ENCODE results near the gene SCYL2.
"Not testable (repeated sequence)": the region's sequence is repeated elsewhere in the genome, so short reads cannot be mapped to it uniquely, and the experiment has no call there.

Gene SCYL2

GRCh38 chr12:100290016-100290415 is 23.0 kb downstream of the SCYL2 start:
- H3K27ac ChIP-seq (ENCODE audit: low read depth, low read length): no peak overlapping the region
- H3K36me3 ChIP-seq (ENCODE audit: control insufficient read depth, insufficient read depth, low read length): peaks cover 27% of the 10 kb centered on the region
- no peaks in the 10 kb centered on the region for H3K27me3 ChIP-seq (ENCODE audit: control insufficient read depth, insufficient read depth, low read length)
- no peak overlapping the region for H3K4me3 ChIP-seq (ENCODE audit: low read depth, low read length)
- no peaks in the 10 kb centered on the region for H3K4me1 ChIP-seq (ENCODE audit: control insufficient read depth, insufficient read depth, low read length)
- no peaks in the 10 kb centered on the region for H3K9me3 ChIP-seq (ENCODE audit: control insufficient read depth, insufficient read depth, low read depth, low read length)
- H3K9ac ChIP-seq (ENCODE audit: low read length): no peak overlapping the region

- Histone ChIP-seq H3K4me3 (ENCODE audit: low read depth, low read length) (no peak overlapping the region), H3K9me3 (ENCODE audit: control insufficient read depth, insufficient read depth, low read depth, low read length) (no peaks in the 10 kb centered on the region), H3K36me3 (ENCODE audit: control insufficient read depth, insufficient read depth, low read length) (peaks cover 43% of the 10 kb centered on the region), H3K27ac (ENCODE audit: low read depth, low read length) (no peak overlapping the region), H3K9ac (ENCODE audit: low read length) (no peak overlapping the region), H3K27me3 (ENCODE audit: control insufficient read depth, insufficient read depth, low read length) (no peaks in the 10 kb centered on the region), H3K4me1 (ENCODE audit: control insufficient read depth, insufficient read depth, low read length) (no peaks in the 10 kb centered on the region)
Observed at GRCh38 chr12:100293017-100293416, 26.0 kb downstream of the SCYL2 start.

GRCh38 chr12:100294366-100294765 is 27.4 kb downstream of the SCYL2 start:
- not testable (repeated sequence) for H3K4me1 ChIP-seq (ENCODE audit: control insufficient read depth, insufficient read depth, low read length); H3K4me3 ChIP-seq (ENCODE audit: low read depth, low read length); H3K9me3 ChIP-seq (ENCODE audit: control insufficient read depth, insufficient read depth, low read depth, low read length); H3K9ac ChIP-seq (ENCODE audit: low read length); H3K27me3 ChIP-seq (ENCODE audit: control insufficient read depth, insufficient read depth, low read length); H3K27ac ChIP-seq (ENCODE audit: low read depth, low read length)
- peaks cover 53% of the 10 kb centered on the region for H3K36me3 ChIP-seq (ENCODE audit: control insufficient read depth, insufficient read depth, low read length)

GRCh38 chr12:100295764-100296555 is 29.0 kb downstream of the SCYL2 start:
- H3K9me3 ChIP-seq (ENCODE audit: control insufficient read depth, insufficient read depth, low read depth, low read length): 0 out of 2 replicates have a peak, but pooled peaks cover 5% of the 10 kb centered on the region
- H3K4me3 ChIP-seq (ENCODE audit: low read depth, low read length): no peak overlapping the region
- peaks cover 66% of the 10 kb centered on the region for H3K36me3 ChIP-seq (ENCODE audit: control insufficient read depth, insufficient read depth, low read length)
- no peak overlapping the region for H3K27ac ChIP-seq (ENCODE audit: low read depth, low read length)
- no peak overlapping the region for H3K9ac ChIP-seq (ENCODE audit: low read length)
- H3K27me3 ChIP-seq (ENCODE audit: control insufficient read depth, insufficient read depth, low read length): no peaks in the 10 kb centered on the region
- H3K4me1 ChIP-seq (ENCODE audit: control insufficient read depth, insufficient read depth, low read length): no peaks in the 10 kb centered on the region

- Histone ChIP-seq H3K27me3 (ENCODE audit: control insufficient read depth, insufficient read depth, low read length) (no peaks in the 10 kb centered on the region), H3K27ac (ENCODE audit: low read depth, low read length) (no peak overlapping the region), H3K4me1 (ENCODE audit: control insufficient read depth, insufficient read depth, low read length) (no peaks in the 10 kb centered on the region), H3K4me3 (ENCODE audit: low read depth, low read length) (no peak overlapping the region), H3K9ac (ENCODE audit: low read length) (no peak overlapping the region), H3K9me3 (ENCODE audit: control insufficient read depth, insufficient read depth, low read depth, low read length) (peaks cover 14% of the 10 kb centered on the region; the same call in 1 of the 2 replicates), H3K36me3 (ENCODE audit: control insufficient read depth, insufficient read depth, low read length) (peaks cover 61% of the 10 kb centered on the region)
Observed at GRCh38 chr12:100302081-100302480, 35.1 kb downstream of the SCYL2 start.

DNA sequence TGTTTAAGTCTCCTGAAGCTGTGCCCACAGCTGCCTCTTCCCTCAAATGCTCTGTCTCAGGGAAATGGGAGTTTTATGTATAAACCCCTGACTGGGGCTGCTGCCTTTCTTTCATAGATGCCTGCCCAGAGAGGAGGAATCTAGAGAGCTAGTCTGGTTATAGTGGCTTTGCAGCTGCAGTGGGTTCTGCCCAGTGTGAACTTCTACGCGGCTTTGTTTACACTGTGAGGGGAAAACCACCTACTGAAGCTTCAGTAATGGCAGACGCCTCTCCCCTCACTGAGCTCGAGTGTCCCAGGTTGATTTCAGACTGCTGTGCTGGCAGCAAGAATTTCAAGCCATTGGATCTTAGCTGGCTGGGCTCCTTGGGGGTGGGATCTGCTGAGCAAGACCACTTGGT is 36.9 kb downstream of the SCYL2 start:
- H3K27ac ChIP-seq (ENCODE audit: low read depth, low read length): no peak overlapping the region
- H3K4me1 ChIP-seq (ENCODE audit: control insufficient read depth, insufficient read depth, low read length): no peaks in the 10 kb centered on the region
- H3K27me3 ChIP-seq (ENCODE audit: control insufficient read depth, insufficient read depth, low read length): no peaks in the 10 kb centered on the region
- H3K4me3 ChIP-seq (ENCODE audit: low read depth, low read length): no peak overlapping the region
- H3K36me3 ChIP-seq (ENCODE audit: control insufficient read depth, insufficient read depth, low read length): peaks cover 49% of the 10 kb centered on the region
- H3K9ac ChIP-seq (ENCODE audit: low read length): no peak overlapping the region
- peaks cover 14% of the 10 kb centered on the region; the same call in 1 of the 2 replicates for H3K9me3 ChIP-seq (ENCODE audit: control insufficient read depth, insufficient read depth, low read depth, low read length)

DNA sequence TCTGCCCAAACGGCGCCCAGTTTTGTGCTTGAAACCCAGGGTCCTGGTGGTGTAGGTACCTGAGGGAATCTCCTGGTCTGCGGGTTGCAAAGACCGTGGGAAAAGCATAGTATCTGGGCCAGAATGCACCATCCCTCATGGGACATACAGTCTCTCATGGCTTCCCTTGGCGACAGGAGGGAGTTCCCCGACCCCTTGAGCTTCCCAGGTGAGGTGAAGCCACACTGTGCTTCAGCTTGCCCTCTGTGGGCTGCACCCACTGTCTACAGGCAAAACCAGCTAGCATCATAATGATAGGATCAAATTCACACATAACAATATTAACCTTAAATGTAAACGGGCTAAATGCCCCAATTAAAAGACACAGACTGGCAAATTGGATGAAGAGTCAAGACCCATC is 37.4 kb downstream of the SCYL2 start:
- not testable (repeated sequence) for H3K9ac ChIP-seq (ENCODE audit: low read length); H3K4me3 ChIP-seq (ENCODE audit: low read depth, low read length); H3K27me3 ChIP-seq (ENCODE audit: control insufficient read depth, insufficient read depth, low read length); H3K27ac ChIP-seq (ENCODE audit: low read depth, low read length); H3K4me1 ChIP-seq (ENCODE audit: control insufficient read depth, insufficient read depth, low read length)
- peaks cover 45% of the 10 kb centered on the region for H3K36me3 ChIP-seq (ENCODE audit: control insufficient read depth, insufficient read depth, low read length)
- peaks cover 14% of the 10 kb centered on the region; the same call in 1 of the 2 replicates for H3K9me3 ChIP-seq (ENCODE audit: control insufficient read depth, insufficient read depth, low read depth, low read length)

DNA sequence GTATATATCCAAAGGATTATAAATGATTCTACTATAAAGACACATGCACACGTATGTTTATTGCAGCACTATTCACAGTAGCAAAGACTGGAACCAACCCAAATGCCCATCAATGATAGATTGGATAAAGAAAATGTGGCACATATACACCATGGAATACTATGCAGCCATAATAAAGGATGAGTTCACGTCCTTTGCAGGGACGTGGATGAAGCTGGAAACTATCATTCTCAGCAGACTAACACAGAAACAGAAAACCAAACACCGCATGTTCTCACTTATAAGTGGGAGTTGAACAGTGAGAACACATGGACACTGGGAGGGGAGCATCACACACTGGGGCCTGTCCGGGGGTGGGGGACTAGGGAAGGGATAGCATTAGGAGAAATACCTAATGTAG is 41.2 kb downstream of the SCYL2 start:
- not testable (repeated sequence) for H3K9me3 ChIP-seq (ENCODE audit: control insufficient read depth, insufficient read depth, low read depth, low read length); H3K27me3 ChIP-seq (ENCODE audit: control insufficient read depth, insufficient read depth, low read length); H3K27ac ChIP-seq (ENCODE audit: low read depth, low read length); H3K9ac ChIP-seq (ENCODE audit: low read length); H3K4me1 ChIP-seq (ENCODE audit: control insufficient read depth, insufficient read depth, low read length); H3K4me3 ChIP-seq (ENCODE audit: low read depth, low read length)
- H3K36me3 ChIP-seq (ENCODE audit: control insufficient read depth, insufficient read depth, low read length): peaks cover 41% of the 10 kb centered on the region

DNA sequence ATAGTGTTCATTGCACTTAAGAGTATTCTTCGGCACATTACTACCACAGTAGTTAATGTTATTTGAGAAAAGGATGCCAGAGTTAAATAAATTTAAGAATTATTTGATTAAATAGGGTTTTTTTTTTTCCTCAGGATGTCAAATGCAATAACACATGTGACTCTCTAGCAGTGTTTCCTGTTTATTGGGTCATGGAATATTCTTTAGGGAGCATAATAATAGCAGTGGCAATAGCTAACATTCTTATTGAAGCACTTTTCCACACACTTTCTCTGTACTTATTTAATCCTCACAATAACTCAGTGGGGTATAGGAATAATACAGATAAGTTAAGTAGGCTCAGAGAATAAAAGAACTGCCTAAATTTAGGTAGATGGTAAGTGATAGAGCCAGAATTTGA is 44.3 kb downstream of the SCYL2 start:
- Histone ChIP-seq H3K9me3 (ENCODE audit: control insufficient read depth, insufficient read depth, low read depth, low read length) (no peaks in the 10 kb centered on the region), H3K4me3 (ENCODE audit: low read depth, low read length) (no peak overlapping the region), H3K9ac (ENCODE audit: low read length) (no peak overlapping the region), H3K4me1 (ENCODE audit: control insufficient read depth, insufficient read depth, low read length) (no peaks in the 10 kb centered on the region), H3K27me3 (ENCODE audit: control insufficient read depth, insufficient read depth, low read length) (no peaks in the 10 kb centered on the region), H3K36me3 (ENCODE audit: control insufficient read depth, insufficient read depth, low read length) (peaks cover 46% of the 10 kb centered on the region), H3K27ac (ENCODE audit: low read depth, low read length) (no peak overlapping the region)

DNA sequence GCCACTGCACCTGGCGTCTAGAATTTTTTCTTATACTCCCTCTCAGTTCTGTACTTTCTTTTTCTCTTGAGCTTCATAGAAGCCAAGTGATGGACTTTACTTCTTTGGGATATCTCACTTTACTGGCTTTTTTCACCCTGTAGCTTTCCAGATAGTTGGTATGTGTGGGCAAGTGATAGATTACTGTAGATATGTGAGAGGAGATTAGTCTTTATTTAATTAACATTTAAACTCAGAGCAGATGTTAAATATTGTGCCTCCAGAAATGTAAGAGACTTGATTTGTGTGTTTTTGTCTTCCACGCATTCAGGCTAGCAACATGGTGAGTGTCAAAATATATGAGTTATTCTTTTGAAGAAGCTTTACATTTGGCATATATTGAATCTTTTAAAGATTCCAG is 50.4 kb downstream of the SCYL2 start:
- Histone ChIP-seq H3K27ac (ENCODE audit: low read depth, low read length) (no peak overlapping the region), H3K36me3 (ENCODE audit: control insufficient read depth, insufficient read depth, low read length) (peaks cover 59% of the 10 kb centered on the region), H3K4me3 (ENCODE audit: low read depth, low read length) (no peak overlapping the region), H3K9me3 (ENCODE audit: control insufficient read depth, insufficient read depth, low read depth, low read length) (no peaks in the 10 kb centered on the region), H3K9ac (ENCODE audit: low read length) (no peak overlapping the region), H3K27me3 (ENCODE audit: control insufficient read depth, insufficient read depth, low read length) (no peaks in the 10 kb centered on the region), H3K4me1 (ENCODE audit: control insufficient read depth, insufficient read depth, low read length) (no peaks in the 10 kb centered on the region)

DNA sequence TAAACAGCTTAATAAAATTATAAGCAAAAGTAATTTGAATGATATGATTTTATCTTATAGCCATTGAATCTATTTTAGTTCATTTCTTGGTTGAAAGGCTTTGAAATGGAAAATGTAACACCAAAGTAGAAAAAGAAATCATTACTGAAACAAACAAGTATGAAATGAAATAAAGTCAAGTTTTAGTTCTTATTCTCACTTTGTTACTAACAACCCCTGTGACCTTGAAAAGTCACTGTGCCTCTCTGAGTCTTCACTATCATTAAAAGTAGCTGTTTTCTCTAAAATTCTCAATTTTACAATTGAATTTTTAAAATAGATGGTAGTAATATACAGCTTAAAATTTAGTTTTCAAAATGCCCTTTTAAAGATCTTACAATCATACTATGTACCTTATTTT is 57.5 kb downstream of the SCYL2 start:
- Histone ChIP-seq H3K36me3 (ENCODE audit: control insufficient read depth, insufficient read depth, low read length) (peaks cover 45% of the 10 kb centered on the region), H3K4me1 (ENCODE audit: control insufficient read depth, insufficient read depth, low read length) (no peaks in the 10 kb centered on the region), H3K27ac (ENCODE audit: low read depth, low read length) (no peak overlapping the region), H3K9me3 (ENCODE audit: control insufficient read depth, insufficient read depth, low read depth, low read length) (no peaks in the 10 kb centered on the region), H3K4me3 (ENCODE audit: low read depth, low read length) (no peak overlapping the region), H3K27me3 (ENCODE audit: control insufficient read depth, insufficient read depth, low read length) (no peaks in the 10 kb centered on the region), H3K9ac (ENCODE audit: low read length) (no peak overlapping the region)

Measured in HUES6 (cell line).